Activated gamma-delta T cell treated with Interleukin-2 at 50 U/mL for 16 hours (primary cell): ENCODE measurements around the gene SMTNL1.

Source experiments
- DNase-seq: peaks from one replicate; pipeline ENCODE4 v3.0.0-alpha.2; 2020

Gene SMTNL1

GRCh38 chr11:57597916-57598830 lies 60.8 kb downstream of the SMTNL1 start:
- no peak for DNase-seq

GRCh38 chr11:57598831-57599155 lies 61.4 kb downstream of the SMTNL1 start:
- DNase-seq = no peak

- no peak for DNase-seq
Observed at GRCh38 chr11:57599381-57599780, 62.0 kb downstream of the SMTNL1 start.
